GM12891 (cell line): ENCODE data around the gene NTSR2.

Source experiments
- DNase-seq: peaks from one replicate; pipeline ENCODE4 v3.0.0; 2011; ENCODE audit warnings: low spot score; ENCODE audit not compliant: insufficient read length
- FAIRE-seq: peaks from 2 replicates; lab custom pipeline; 2011; peaks lifted over from hg19 to GRCh38; lab: Jason Lieb, UNC
- PAX5 ChIP-seq: IDR thresholded peaks from 2 replicates; pipeline ENCODE4 v1.6.1; 2011; ENCODE audit warnings: low read length, moderate library complexity, mild to moderate bottlenecking; ENCODE audit not compliant: insufficient read depth, severe bottlenecking
- POLR2A ChIP-seq: IDR thresholded peaks from 2 replicates; pipeline ENCODE4 v1.6.1; 2011; ENCODE audit warnings: low read depth, low read length, control low read depth
- POLR2AphosphoS5 ChIP-seq: IDR thresholded peaks from 2 replicates; pipeline ENCODE4 v1.6.1; 2011; ENCODE audit warnings: low read depth, low read length, control low read depth
- POU2F2 ChIP-seq: IDR thresholded peaks from 2 replicates; pipeline ENCODE4 v1.6.1; 2011; ENCODE audit warnings: low read depth, mild to moderate bottlenecking, control low read depth, low read length, moderate library complexity
- SPI1 ChIP-seq: IDR thresholded peaks from 2 replicates; pipeline ENCODE4 v1.6.1; 2011; ENCODE audit warnings: low read depth, low read length, control low read depth
- TAF1 ChIP-seq: IDR thresholded peaks from 2 replicates; pipeline ENCODE4 v1.6.1; 2011; ENCODE audit warnings: low read depth, low read length, control low read depth

The NTSR2 gene

GRCh38 chr2:11680182-11680900 is 10.3 kb upstream of the NTSR2 start:
- DNase-seq (no peak), FAIRE-seq (no peak)
- no peak for TF ChIP-seq SPI1
- no peak for TF ChIP-seq PAX5
- no peak for TF ChIP-seq POLR2AphosphoS5
- no peak for TF ChIP-seq POU2F2
- no peak for TF ChIP-seq POLR2A
- no peak for TF ChIP-seq TAF1

- no peak for TF ChIP-seq POU2F2
- no peak for TF ChIP-seq PAX5
- no peak for TF ChIP-seq POLR2AphosphoS5
- no peak for TF ChIP-seq TAF1
- TF ChIP-seq POLR2A = no peak
- TF ChIP-seq SPI1 = no peak
- FAIRE-seq (no peak), DNase-seq (no peak)
These were observed 9.6 kb upstream of the NTSR2 start for GRCh38 chr2:11679486-11680181.

DNA sequence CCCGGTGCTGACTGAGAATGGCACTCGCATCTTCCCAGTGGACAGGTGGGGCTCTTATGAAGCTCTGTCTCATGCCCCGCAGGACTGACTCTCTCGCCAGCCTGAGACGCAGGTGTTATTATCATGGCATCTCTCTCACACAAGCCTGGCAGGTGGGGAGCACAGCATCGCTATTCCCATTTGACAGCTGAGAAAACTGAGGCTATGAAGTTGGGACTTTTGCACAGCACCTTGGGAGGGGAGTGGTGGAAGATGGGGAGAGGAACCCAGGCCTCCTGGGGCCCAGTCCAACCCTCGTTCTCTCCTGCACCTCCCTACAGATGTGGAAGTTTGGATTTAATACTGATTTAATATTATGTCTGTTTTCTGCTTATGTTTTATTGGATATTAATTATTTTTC is 9.0 kb upstream of the NTSR2 start:
- DNase-seq (no peak), FAIRE-seq (no peak)
- TF ChIP-seq PAX5 (no peak), POU2F2 (no peak), POLR2AphosphoS5 (no peak), TAF1 (no peak), POLR2A (no peak), SPI1 (no peak)

GRCh38 chr2:11678306-11678960 is 8.4 kb upstream of the NTSR2 start:
- DNase-seq = no peak
- no peak for FAIRE-seq
- no peak for TF ChIP-seq POU2F2
- no peak for TF ChIP-seq POLR2AphosphoS5
- no peak for TF ChIP-seq SPI1
- no peak for TF ChIP-seq POLR2A
- no peak for TF ChIP-seq PAX5
- no peak for TF ChIP-seq TAF1

DNA sequence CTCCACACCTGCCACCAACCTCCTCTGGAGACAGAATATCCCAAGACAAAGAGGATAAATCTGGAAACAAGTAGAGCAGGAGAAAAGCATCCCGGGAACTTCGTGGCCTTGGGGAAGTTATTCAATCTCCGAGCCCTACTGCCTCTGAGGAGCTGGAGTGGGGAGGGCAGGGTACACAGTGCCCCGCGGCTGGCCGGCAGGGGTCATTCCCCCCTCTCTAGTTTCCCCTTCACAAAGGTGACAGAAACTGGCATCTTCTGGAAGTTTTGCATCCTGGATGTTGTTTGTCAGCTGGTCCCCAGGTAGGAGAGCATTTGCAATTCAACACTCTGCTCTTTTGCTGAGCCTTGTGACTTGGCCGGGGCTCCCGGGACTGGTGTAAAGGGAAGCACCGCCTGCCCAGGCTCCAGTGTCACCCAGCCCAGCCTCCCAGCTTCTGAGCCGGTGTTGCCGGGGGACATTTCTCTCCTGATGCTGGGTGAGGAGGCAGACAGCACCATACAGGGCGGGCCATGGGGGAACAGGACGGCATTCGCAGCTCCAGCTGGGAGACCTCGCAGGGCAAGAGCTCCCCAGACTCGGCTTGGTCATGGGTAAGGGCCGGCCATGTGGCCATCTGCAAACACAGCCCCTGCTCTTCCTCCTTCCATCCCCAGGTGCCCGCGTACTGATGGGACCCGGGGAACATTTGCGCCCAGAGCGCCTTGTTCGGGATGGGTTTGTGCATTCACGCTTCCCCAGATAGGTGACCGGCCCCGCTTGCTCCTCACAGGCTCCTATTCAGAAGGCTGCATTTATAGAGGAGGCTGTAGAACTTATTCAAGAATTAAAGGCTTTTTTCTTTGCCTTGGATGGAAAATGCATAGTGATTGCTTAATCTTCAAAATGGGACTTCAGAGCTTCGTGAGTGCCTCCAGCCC is 7.4 kb upstream of the NTSR2 start:
- TF ChIP-seq POLR2A = no peak
- no peak for TF ChIP-seq TAF1
- TF ChIP-seq POLR2AphosphoS5 = no peak
- no peak for TF ChIP-seq SPI1
- no peak for TF ChIP-seq POU2F2
- TF ChIP-seq PAX5 = no peak
- FAIRE-seq = no peak
- no peak for DNase-seq

DNA sequence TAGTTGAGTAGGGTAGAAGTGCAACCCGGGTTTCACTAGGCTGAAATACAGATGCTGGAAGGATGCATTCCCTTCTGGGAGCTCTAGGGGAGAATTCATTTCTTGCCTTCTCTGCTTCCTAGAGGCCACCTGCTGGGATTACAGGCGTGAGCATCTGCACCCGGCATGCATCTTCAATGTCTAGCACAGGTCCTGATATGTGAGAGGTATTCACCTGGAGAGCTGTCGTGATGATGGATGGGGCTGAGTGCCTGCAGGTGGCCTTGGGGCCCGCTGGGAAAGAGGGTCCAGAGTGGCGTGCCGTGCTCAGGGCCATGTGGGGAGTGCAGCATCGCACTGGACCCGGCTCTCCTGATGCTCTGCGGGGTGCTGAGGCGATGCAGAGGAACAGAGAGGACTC is 6.6 kb upstream of the NTSR2 start:
- FAIRE-seq (no peak), DNase-seq (no peak)
- TF ChIP-seq PAX5 (no peak), SPI1 (no peak), TAF1 (no peak), POU2F2 (no peak), POLR2A (no peak), POLR2AphosphoS5 (no peak)

GRCh38 chr2:11675423-11676112 is 5.6 kb upstream of the NTSR2 start:
- DNase-seq = no peak
- no peak for FAIRE-seq
- TF ChIP-seq PAX5 = no peak

DNA sequence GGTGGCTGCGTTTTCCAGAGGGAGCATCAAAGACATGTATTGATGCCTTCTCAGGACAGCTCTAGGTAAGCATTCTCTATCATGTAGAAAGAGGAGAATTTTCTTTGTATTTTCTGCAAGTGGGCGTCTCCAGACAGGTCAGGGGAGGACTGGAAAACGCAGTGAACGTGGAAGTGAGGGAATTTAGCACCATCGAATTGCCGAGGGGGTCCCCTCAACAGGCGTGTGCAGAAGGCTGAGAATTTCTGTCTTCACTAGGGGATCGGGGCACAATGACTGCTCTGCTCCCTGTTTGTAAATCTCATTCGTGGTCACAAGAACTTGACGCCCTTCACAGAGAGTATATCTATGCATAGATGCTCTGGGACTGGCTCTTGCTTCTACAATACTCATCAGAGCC is 5.0 kb upstream of the NTSR2 start:
- no peak for FAIRE-seq
- TF ChIP-seq POLR2AphosphoS5 = no peak
- TF ChIP-seq POU2F2 = no peak
- no peak for TF ChIP-seq TAF1
- TF ChIP-seq PAX5 = no peak
- TF ChIP-seq SPI1 = no peak
- TF ChIP-seq POLR2A = no peak
- DNase-seq = no peak
